AG04450 (cell line): Measurements from ENCODE around the gene SBSN. TPM values are rescaled to one million over a fixed set of nuclear protein-coding genes. Genes with fewer than 3 reads are reported as not detected.

Experiments used
- CTCF ChIA-PET: fragments of 300-600, 350-600 bp; formaldehyde crosslinking; extraction: SDS; loops from one replicate; lab custom pipeline; 2022; ENCODE audit warnings: antibody characterized with exemption, inconsistent platforms; lab: Charles Lee
- POLR2A ChIA-PET: fragments of 350-600 bp; formaldehyde crosslinking; extraction: SDS; loops from one replicate; lab custom pipeline; 2021; ENCODE audit warnings: antibody characterized with exemption, inconsistent platforms; lab: Yijun Ruan, JAX
- DNase-seq: peaks from one replicate; pipeline ENCODE4 v3.0.0-alpha.2; 2011; ENCODE audit warnings: low read depth, low spot score
- H3K27ac ChIP-seq: one replicate; pipeline ENCODE4 v1.5.1; 2012; ENCODE audit warnings: low read depth, low read length, control low read depth
- H3K27me3 ChIP-seq: one replicate; pipeline ENCODE4 v1.6.0; 2012; ENCODE audit warnings: low read length; ENCODE audit not compliant: control insufficient read depth, insufficient read depth
- H3K4me3 ChIP-seq: 2 replicates; pipeline ENCODE4 v1.5.1; 2011; ENCODE audit warnings: mild to moderate bottlenecking, low read depth, low read length, control low read depth
- H3K9me3 ChIP-seq: 2 replicates; pipeline ENCODE4 v1.5.1; 2012; ENCODE audit warnings: low read length; ENCODE audit not compliant: control insufficient read depth, insufficient read depth
- CTCF ChIP-seq: IDR thresholded peaks from 2 replicates; pipeline ENCODE4 v1.5.1; 2011; ENCODE audit warnings: low read depth, low read length, control low read depth, inconsistent platforms
- polyA plus RNA-seq: library from polyadenylated mRNA; depleted of rRNA; stranded (reverse); fragments of >200 nt; gene quantifications from 2 replicates; pipeline ENCODE4 v1.2.3, GENCODE V29; 2011

Gene SBSN
- polyA plus RNA-seq, 1 experiment: 1.8 TPM

- H3K27me3 ChIP-seq: peaks cover 18% of the 10 kb centered on the region
- ChIA-PET CTCF (interaction anchor here (1.8 to 1.9 kb wide), 2 partner anchors 10 kb away, joined by 5 to 8 read pairs; no protein-coding TSS in a partner anchor), POLR2A (no interaction called here)
- no peak for DNase-seq
- H3K4me3 ChIP-seq: peak overlapping the region; percentile 55; the same call in 1 of the 2 replicates
- peaks cover 10% of the 10 kb centered on the region; the same call in 1 of the 2 replicates for H3K9me3 ChIP-seq
- no peak for TF ChIP-seq CTCF
- H3K27ac ChIP-seq: no peak overlapping the region
Measured at GRCh38 chr19:35558400-35559280, 30.5 kb upstream of the SBSN start.

GRCh38 chr19:35557539-35558399 lies 29.7 kb upstream of the SBSN start:
- POLR2A ChIA-PET: interaction anchor here (0.5 kb wide), 1 partner anchor 80 kb away, joined by 3 read pairs; no protein-coding TSS in a partner anchor
- H3K9me3 ChIP-seq: peaks cover 10% of the 10 kb centered on the region; the same call in 1 of the 2 replicates
- CTCF ChIA-PET: interaction anchor here (1.8 kb wide), 1 partner anchor 9 kb away, joined by 8 read pairs; no protein-coding TSS in a partner anchor
- no peak for TF ChIP-seq CTCF
- peaks cover 18% of the 10 kb centered on the region for H3K27me3 ChIP-seq
- no peak overlapping the region for H3K27ac ChIP-seq
- DNase-seq: no peak
- peak overlapping the region; percentile 55 for H3K4me3 ChIP-seq

GRCh38 chr19:35556846-35557538 lies 28.9 kb upstream of the SBSN start:
- ChIA-PET CTCF (interaction anchor here (0.9 to 1.8 kb wide), 2 partner anchors 8 to 10 kb away, joined by 4 to 8 read pairs; no protein-coding TSS in a partner anchor), POLR2A (interaction anchor here (0.5 kb wide), 1 partner anchor 79 kb away, joined by 3 read pairs; no protein-coding TSS in a partner anchor)
- H3K27ac ChIP-seq: no peak overlapping the region
- no peak for TF ChIP-seq CTCF
- H3K4me3 ChIP-seq: no peak overlapping the region
- peaks cover 10% of the 10 kb centered on the region; the same call in 1 of the 2 replicates for H3K9me3 ChIP-seq
- DNase-seq: no peak
- H3K27me3 ChIP-seq: peaks cover 13% of the 10 kb centered on the region

GRCh38 chr19:35556025-35556590 lies 28.0 kb upstream of the SBSN start:
- ChIA-PET CTCF (interaction anchor here (0.6 to 0.9 kb wide), 3 partner anchors 9 to 106 kb away, joined by 3 to 4 read pairs (median 4); no protein-coding TSS in a partner anchor), POLR2A (no interaction called here)
- peaks cover 13% of the 10 kb centered on the region for H3K27me3 ChIP-seq

More at GRCh38 chr19:35556025-35556590, 28.0 kb upstream of the SBSN start:
- no peak for TF ChIP-seq CTCF
- Histone ChIP-seq H3K27ac (no peak overlapping the region), H3K9me3 (peaks cover 10% of the 10 kb centered on the region; the same call in 1 of the 2 replicates), H3K4me3 (no peak overlapping the region)
- DNase-seq: no peak
